ENCODE results near the gene ING5.
A peak's percentile ranks its signal among the peaks of the same experiment; 100 is the strongest.

GRCh38 chr2:241701149-241701398 lies 765 bp upstream of the ING5 start:
- TF ChIP-seq CTCF (IDR thresholded peaks at IDR 0.05) (peak in 3 of 6 experiments; percentile 36 to 63 (median 44)), EP300 (IDR thresholded peaks at IDR 0.05) (no peak), POLR2AphosphoS5 (IDR thresholded peaks at IDR 0.05) (no peak)
